Iris pigment epithelial cell (primary cell): ENCODE results near the gene LDLRAD3.
A peak's percentile ranks its signal among the peaks of the same experiment; 100 is the strongest.

Source experiments
- DNase-seq: peaks from one replicate; pipeline ENCODE4 v3.0.0-alpha.2; 2011; ENCODE audit warnings: low read depth

LDLRAD3 gene

DNA sequence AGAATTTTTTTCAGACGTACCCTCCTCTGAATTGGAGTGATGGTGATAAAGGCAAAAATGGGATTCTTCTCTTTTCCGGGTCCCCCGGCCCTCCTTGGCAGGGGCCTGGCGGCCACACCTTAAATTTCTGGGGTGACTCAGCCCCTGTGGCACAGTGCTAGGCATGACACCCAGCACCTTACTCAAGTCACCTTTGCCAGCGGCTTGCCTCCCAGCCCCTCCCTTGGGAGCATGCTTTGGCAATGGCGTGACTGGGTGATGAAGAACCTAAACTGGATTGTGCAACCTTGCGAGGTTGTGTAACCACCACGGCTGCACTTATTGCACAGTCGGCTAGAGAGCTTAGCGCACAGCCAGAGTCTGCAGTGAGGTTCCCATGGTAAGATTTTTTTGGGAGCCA lies 16.2 kb upstream of the LDLRAD3 start:
- DNase-seq, result peak; percentile 92

DNA sequence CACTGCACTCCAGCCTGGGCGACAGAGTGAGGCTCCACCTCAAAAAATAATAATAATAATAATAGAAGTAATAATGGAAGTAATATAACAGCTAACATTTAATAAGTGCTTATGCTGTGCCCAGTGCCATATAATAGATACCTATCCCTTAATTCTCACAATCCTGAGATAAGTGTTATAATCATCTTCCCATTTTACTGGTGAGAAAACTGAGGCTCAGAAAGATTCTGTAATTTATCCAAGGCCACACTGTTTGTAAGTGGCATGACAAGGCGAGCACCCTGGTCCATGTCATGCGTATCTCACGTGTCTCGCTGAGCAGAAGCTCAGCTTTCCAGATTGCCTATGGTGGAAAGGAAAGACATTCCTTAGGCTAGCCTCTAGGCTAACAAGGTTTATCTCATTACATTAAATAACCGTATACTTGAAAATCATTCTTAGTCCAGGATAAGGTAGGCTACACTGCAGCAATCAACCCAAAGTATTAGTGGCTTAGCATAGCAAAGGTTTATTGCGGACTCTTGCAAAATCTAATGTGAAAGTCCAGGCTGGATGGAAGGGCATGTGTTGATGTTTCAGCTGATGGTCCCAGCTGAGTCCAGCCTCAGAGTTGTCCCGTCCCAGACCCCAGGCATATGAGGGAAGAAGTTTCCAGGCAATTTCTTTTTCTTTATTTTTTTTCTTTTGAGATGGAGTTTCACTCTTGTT lies 15.0 kb upstream of the LDLRAD3 start:
- DNase-seq, result no peak

DNA sequence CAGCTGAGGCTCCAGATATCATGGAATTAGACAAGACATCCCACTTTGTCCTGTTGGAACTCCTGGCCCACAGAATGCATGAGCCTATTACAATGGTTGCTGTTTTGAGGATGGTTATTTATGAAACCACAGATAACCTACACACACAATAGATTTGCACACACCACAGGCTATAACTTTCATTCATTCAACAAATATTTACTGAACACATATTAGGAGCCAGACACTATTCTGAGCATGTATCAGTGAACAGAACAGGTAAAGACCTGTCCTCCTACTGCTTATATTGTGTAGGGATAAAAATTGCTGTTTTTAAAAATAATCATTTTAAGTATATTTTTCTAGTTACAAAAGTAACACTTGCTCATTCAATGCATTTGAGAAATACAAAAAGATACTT lies 13.4 kb upstream of the LDLRAD3 start:
- DNase-seq, result no peak

DNA sequence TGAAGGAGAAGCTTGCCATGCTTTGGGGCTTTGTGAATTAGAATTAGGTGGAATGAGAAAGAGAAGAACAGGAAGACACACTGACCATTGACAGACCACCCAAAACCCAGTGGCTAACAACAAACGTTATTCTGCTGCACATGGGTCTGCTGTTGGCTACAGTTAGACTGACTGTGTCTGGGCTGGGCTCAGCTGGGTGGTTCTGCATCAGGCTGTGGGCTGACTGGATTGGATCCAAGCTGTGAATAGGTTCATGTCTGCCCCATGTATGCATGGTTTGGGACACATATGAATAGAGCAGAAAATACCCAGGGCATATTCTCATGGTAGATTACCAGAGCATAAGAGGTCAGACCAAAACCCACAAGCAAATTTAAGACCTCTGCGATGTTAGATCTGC lies 11.7 kb upstream of the LDLRAD3 start:
- DNase-seq, result no peak

DNA sequence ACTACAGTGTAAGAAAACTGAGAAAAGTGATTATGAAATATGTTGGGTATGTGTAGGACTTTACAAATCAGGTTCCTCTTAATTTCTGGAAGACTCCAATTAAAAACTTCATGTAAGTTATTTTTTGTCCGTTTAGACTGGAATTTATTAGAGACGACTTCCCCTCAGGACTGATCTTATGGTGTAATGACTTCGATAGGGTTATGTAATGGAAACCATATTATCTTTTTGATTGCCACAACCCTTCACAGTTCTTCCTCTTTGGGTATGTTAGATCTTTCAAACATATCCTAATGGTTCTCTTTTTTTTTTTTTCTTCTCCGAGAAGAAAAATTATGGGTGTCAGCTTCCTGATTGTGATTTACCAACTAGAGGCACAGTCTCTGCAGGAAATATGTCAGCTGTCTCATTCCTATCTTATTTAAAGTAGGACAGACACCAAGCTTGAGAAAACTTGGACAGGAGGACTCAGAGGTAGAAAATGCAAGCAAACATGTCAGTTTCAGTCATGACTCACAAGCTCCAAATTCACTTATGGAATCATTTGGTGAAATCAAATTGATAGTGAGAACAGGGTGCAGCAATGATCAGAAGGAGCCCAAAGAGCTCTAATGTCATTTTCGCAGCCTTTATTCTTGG lies 11.1 kb upstream of the LDLRAD3 start:
- peak; percentile 67 for DNase-seq

DNA sequence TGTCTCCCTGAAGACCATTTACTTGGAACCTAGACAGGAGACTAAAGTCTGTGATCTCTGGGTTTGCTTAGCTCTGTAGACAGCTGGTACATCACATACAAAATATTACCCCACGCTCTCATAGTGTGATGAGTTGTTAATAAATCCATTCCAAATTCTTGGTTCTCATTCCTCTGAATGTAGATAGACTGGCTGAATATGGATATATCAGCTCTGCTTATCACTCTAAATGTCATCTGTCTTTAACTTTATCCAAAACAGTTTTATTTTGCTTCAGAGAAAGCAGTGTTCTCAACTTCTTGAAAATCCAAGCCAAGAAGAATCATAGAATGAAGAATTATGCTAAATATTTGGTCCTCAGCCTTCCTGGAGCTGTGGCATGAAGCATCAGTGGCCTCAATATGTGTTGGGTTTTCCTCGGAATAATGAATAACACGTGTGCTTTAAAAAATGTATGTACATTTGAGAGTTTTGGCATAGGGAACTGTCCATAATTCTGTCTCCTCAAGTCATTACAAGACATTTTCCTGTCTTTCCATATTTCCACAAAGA lies 10.5 kb upstream of the LDLRAD3 start:
- DNase-seq, result no peak

DNA sequence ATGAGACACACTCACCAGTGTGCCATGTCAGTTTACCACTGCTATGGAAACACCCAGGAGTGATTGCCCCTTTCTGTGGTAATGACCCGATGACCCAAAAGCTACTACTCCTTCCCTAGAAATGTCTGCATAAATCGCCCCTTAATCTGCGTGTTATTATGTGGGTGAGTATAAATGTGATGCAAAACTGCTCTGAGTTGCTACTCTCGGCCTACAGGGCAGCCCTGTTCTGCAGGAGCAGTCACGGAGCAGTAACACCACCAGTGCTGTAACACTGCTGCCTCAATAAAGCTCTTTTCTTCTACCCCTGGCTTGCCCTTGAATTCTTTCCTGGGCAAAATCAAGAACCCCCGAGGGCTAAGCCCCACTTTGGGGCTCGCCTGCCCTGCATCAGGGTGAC lies 9.6 kb upstream of the LDLRAD3 start:
- no peak for DNase-seq

DNA sequence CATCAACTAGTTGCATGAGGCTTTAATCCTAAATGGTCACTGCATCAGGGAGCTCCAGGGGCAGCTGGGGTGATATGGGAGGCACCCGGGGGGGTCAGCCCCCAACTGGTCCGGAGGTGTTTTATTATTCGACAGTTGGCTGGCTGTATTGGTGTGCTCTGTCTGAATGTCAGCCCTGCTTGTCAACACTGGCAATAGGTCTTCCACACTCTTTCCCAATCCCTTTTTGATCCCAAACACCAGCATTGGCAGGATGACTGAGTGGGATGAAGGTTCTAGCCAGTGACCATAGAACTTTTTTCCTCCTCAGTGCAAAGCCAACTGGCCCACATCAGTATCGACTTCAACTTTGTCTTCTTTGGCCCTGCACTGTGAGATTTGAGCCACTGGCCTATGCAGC lies 8.9 kb upstream of the LDLRAD3 start:
- DNase-seq, result no peak

DNA sequence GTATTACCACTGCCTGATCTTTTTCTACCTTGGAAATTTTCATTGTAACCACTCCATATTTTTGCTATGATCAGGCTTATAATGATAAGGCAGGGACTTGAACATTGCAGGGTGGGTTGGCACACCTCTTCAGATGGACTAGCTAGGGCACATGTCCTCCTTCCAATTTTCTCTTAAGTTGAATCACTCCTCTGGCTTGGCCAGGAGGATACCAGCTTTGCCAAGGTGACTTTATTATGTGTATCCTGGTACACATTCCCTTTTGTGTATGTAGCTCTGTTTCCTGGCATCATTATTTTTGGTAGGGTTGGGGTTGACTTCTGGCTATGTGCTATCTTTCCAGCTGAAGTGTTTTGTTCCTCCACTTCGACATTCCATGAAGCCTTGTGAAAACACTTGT lies 8.5 kb upstream of the LDLRAD3 start:
- DNase-seq, result no peak

DNA sequence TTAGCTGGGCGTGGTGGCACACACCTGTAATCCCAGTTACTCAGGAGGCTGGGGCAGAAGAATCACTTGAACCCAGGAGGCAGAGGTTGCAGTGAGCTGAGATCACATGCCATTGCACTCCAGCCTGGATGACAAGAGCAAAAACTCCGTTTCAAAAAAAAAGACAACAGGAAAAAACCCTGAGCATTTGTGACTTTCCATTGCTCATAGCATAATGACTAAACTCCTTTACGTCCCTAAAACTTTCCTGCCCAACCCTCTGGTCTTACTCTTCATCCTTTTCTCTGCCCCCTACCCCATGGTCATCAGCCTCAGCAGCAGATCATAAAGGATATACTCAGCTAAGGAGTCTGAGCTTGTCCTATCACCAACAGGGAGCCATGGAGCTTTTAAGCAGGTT lies 6.8 kb upstream of the LDLRAD3 start:
- no peak for DNase-seq

DNA sequence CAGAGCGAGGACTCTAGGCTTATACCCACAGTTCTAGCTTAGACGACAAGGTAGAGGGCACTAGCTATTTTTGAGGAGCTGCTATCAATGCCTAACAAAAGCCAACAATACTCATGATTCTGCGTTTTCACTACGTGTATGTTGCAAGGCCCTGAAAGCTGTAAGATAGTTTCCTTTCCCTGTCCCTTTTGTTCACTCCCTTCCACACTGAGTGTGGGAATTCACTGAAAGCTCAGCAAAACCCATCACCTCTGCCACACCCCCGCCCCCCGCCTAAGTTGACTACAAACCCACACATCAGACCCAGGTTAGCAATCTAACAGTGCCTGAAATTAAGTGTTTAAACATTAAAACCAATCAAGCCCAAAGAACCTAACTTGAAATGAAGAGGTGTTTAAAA lies 6.2 kb upstream of the LDLRAD3 start:
- DNase-seq, result no peak

DNA sequence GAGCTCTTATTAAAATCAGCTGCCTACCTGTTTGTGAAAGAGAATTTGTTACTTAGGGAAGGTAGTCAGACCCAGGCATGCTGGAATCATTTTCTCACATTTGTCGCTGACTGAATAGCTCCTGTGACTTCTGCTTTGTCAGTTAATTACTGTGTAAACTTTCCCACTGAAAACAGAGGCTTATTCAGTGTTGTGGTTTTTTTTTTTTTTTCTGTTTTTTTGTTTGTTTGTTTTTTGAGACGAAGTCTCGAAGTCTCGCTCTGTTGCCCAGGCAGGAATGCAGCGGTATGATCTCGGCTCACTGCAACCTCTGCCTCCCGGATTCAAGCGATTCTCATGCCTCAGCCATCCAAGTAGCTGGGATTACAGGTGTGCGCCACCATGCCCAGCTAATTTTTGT lies 5.6 kb upstream of the LDLRAD3 start:
- DNase-seq, result no peak

DNA sequence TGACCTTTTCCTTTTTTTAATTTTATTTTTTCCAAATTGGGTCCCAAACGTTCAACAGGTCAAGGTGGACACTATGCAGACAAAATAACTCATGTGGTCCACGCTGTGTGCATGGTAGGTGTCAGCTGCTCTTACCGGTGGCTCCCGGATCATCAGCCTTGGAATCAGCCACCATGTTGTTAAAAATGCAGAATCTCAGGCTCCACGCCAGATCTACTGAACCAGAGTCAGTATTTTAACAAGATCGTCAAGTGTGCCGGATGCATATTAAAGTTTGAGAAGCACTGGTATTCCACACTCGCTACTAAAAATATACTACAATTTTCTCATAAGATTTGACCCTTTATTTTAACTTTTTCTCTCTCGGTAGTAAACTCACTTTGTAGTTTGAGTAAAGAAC lies 553 bp upstream of the LDLRAD3 start:
- DNase-seq, result no peak

DNA sequence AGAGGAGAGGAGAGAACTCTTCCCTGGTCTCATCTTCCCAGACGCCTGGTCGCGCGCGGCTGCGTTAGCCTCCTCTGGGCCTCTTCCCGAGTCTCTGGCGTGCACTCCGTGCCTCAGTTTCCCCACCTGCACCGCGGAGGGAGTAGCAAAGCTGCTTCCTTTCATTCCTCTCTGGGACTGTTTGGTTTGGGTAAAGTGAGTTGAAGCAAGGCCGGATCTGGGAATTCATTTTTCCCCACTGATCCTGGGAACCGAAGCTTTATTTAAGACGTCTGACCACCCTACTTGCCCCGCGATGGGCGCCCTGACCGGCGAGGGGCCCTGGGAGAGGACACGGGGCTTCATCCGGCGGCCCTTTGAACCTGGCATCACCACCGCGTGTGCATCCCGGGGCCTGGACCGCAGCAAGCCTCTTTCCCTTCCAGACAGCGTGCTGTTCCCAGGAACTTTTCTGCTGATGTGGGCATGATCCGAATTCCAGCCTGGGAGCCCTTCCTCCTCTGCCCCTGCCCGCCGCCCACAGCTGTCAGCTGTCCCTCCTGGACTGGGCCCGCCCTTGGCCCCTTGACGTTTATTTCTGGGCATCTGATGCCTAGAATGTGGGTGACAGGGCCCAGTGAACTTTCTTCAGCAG lies 758 bp downstream of the LDLRAD3 start:
- DNase-seq, result no peak

DNA sequence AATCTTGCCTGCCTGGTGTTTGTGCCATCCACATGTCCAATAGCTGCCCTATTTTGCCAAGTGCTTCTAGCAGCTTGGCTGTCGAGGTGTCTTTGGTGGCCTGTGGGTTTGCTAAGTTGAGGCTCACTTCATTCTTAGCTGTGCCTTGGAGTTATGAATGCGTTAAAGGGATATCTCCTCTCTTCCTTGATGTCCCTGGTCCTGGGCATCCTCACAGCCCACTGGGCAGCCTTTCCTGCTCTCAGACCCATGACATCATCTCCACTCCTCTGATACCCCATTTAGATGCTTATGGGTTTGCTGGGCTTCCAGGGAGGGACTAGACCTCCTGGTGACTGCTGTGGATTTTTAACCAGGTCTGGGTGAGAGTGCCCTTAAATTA lies 1.3 kb downstream of the LDLRAD3 start:
- no peak for DNase-seq

DNA sequence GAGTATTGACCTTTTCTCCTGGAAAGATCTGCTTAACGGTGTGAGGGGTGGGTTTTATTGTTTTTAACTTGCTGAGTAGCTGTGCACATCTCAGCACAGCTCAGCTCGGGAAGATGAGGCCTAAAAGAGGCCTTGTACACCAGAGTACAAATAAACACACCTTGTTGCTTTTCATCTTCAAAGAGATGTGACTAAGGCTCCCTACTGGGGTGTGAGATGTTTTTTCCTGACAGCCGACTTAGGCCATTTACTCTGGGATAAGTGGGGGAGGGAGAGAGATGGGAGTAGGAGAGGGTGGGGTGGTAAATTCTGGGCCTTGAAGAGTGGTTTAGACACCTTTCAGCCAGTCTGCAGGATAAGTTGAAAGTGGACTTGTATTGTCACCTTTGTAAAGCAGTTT lies 2.9 kb downstream of the LDLRAD3 start:
- DNase-seq, result no peak

DNA sequence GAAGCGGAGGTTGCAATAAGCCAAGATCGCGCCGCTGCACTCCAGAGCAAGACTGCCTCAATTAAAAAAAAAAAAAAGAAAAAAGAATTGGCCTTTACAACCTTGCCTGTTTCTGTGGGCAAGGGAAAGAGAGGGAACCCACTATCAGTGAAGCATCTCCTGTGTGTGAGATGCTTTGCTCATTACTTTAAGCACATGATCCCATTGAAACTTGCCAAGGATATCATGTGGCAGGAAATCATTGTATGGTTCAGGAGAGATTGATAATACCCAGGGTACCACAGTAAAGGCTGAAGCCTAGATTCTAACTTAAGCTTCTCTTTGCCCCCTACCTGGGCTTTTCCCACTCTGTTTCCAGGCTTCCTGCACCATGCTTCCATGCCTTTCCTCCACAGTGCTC lies 3.6 kb downstream of the LDLRAD3 start:
- no peak for DNase-seq

DNA sequence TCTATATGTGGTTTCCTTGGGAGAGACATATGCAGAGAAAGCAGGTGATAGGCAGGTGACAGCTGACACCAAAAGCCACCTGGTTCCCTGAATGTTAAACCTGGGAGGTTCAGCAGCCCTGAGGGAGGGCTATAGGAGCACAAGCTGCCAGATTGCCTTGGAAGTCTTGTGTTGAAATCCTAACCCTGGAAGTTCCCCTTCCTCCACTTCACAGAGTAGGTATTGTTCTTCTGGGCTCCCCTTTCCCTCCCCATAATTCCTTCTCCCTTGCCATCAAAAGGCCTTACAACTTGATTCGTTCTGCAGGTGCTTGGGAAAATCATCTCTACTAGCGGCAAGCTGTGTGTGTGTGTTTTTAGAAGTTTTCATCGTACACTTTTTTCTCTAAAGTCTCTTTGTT lies 5.4 kb downstream of the LDLRAD3 start:
- DNase-seq, result no peak

DNA sequence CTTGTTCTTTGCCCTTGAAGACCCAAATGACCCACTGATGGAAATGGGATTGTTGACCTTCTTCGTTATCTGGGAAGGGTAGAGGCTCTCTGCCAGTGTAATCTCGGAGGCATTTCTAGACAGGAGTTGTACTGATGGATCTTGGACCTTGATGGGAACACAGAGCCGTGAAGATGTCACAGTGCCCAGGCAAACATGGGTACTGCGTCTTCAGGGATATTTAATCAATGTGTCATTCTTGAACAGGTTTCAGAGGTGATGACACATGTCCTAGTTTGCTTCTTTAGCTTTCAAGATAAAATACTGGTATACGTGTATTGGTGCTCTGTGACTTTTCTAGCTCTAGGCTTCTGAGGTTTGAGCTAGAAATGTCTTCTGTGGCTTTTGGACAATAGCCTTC lies 6.2 kb downstream of the LDLRAD3 start:
- DNase-seq, result no peak

DNA sequence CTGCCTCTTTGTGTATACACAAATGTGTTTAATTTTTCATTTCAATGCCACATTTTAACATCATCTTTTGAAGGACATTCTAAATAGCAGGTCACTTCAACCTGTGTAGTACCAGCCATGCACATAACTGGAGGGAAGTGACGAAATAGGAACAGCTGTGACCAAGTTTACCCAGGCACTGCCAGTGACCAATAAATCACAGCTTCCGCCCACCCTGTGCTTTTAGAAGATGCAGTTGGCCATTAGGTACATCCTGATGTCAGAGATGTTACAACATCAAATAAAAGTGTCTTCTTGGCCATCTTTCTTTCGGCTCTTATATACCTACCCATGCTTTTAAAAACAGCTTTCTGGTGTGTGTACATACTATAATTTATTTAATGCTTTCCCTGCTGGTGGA lies 7.8 kb downstream of the LDLRAD3 start:
- DNase-seq, result no peak

DNA sequence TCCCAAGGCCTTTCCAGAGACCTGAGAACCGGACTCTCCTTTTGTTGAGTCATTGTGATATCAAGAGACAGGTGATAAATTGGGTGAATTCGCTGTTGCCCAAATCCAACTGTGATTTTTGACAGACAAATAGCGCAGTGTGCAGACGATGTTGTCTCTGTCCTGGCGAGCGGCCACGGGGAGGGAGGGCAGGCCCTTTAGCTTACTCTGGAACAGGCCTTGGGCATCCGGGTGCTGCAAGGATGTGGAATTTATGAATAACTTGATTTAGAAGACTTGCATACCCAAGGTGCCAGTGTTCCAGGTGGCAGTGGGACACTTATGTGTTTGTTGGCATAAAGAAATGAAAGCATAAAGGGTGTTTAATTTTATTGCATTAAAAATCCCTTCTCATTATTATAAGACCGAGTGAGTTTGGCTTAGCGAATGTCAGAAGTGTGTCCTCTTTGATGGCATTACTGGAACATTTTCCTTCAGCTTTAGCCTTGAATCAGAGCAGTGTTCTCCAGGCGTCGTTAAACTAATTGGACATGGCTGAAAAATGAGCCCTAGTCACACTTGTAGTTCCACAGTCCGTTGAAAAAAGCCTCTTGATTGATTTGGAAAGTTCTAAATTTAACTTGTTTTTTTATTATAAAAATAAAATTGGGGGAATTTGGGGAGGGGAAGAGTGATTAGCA lies 9.4 kb downstream of the LDLRAD3 start:
- DNase-seq, result no peak

DNA sequence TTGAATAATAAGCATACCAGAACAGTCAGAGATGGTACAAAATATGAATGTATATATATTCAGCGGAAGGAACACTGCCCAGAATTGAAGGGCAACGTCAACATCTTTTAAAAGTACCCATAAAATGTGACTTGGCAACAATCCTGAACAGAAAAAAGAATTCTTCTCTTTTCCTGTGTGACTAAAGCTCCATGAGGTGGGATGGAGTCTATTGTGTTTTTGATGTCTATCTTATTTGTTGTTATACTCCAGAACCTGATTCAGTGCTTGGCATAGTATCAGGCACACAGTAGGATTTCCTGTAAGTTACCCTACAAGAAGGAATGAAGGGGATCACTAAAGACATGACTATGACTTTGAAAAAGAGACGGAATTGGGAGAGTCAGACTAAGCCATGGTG lies 10.3 kb downstream of the LDLRAD3 start:
- no peak for DNase-seq

DNA sequence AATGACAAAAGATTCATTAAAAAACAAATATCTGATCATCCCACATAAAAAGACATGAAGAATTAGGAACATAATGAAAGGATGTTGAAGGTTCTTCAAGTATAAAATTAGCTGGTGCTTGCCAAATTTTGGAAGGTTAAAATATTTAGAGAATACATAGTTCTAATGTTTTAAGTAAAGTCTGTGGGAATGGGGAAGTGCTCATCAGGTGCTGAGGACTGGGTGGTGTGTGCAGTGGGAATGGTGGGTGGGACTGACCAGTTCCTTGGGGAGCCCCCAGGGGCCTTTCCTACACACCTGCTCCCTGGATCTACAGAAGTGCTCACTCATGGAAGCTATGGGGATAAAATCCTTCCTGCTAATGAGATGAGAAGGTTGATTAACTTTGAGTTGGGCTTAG lies 11.8 kb downstream of the LDLRAD3 start:
- DNase-seq, result no peak
